Progenitor cell of endocrine pancreas (in vitro differentiated cells): ENCODE data around the gene HIVEP3. TPM values are rescaled to one million over a fixed set of nuclear protein-coding genes. Genes with fewer than 3 reads are reported as not detected.

Source experiments
- DNase-seq: peaks from one replicate; pipeline ENCODE4 v3.0.0; 2021; ENCODE audit warnings: low spot score; ENCODE audit not compliant: unreplicated experiment
- H3K27ac Mint-ChIP-seq: 2 replicates; pipeline ENCODE4 v1.8.0; 2021; ENCODE audit warnings: mild to moderate bottlenecking, moderate library complexity, mixed read lengths
- H3K27me3 Mint-ChIP-seq: 2 replicates; pipeline ENCODE4 v1.8.0; 2021; ENCODE audit warnings: mixed read lengths
- H3K36me3 Mint-ChIP-seq: 2 replicates; pipeline ENCODE4 v1.8.0; 2022; ENCODE audit warnings: mixed read lengths; ENCODE audit not compliant: insufficient read depth
- H3K4me1 Mint-ChIP-seq: 2 replicates; pipeline ENCODE4 v1.8.0; 2021; ENCODE audit warnings: low read depth, mixed read lengths
- H3K4me3 Mint-ChIP-seq: 2 replicates; pipeline ENCODE4 v1.8.0; 2021; ENCODE audit warnings: low read depth, mild to moderate bottlenecking, moderate library complexity, mixed read lengths
- H3K9me3 Mint-ChIP-seq: 2 replicates; pipeline ENCODE4 v1.8.0; 2021; ENCODE audit warnings: low read depth, mixed read lengths
- total RNA-seq: library from RNA; stranded (reverse); gene quantifications from 2 replicates; pipeline ENCODE4 v1.2.1, GENCODE V29; 2021
- TF ChIP-seq, protein P1 (sequence below): fragments of 200-600 bp; sonication (generic); IDR thresholded peaks from one replicate; pipeline ENCODE4 v1.5.0; 2021; ENCODE audit warnings: antibody characterized with exemption, mild to moderate bottlenecking; ENCODE audit not compliant: unreplicated experiment

The HIVEP3 gene
- total RNA-seq, 1 donor from 2014 or later = 1.1 TPM

- H3K27me3 Mint-ChIP-seq = peaks cover 49% of the 10 kb centered on the region
- H3K9me3 Mint-ChIP-seq = no peaks in the 10 kb centered on the region
- TF ChIP-seq, protein P1, sequence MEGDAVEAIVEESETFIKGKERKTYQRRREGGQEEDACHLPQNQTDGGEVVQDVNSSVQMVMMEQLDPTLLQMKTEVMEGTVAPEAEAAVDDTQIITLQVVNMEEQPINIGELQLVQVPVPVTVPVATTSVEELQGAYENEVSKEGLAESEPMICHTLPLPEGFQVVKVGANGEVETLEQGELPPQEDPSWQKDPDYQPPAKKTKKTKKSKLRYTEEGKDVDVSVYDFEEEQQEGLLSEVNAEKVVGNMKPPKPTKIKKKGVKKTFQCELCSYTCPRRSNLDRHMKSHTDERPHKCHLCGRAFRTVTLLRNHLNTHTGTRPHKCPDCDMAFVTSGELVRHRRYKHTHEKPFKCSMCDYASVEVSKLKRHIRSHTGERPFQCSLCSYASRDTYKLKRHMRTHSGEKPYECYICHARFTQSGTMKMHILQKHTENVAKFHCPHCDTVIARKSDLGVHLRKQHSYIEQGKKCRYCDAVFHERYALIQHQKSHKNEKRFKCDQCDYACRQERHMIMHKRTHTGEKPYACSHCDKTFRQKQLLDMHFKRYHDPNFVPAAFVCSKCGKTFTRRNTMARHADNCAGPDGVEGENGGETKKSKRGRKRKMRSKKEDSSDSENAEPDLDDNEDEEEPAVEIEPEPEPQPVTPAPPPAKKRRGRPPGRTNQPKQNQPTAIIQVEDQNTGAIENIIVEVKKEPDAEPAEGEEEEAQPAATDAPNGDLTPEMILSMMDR = no peak
- no peaks in the 10 kb centered on the region for H3K4me1 Mint-ChIP-seq
- DNase-seq = no peak
- no peak overlapping the region for H3K4me3 Mint-ChIP-seq
- H3K36me3 Mint-ChIP-seq = no peaks in the 10 kb centered on the region
- no peak overlapping the region for H3K27ac Mint-ChIP-seq
These were observed 352.3 kb downstream of the HIVEP3 start for GRCh38 chr1:41566274-41566885.

DNA sequence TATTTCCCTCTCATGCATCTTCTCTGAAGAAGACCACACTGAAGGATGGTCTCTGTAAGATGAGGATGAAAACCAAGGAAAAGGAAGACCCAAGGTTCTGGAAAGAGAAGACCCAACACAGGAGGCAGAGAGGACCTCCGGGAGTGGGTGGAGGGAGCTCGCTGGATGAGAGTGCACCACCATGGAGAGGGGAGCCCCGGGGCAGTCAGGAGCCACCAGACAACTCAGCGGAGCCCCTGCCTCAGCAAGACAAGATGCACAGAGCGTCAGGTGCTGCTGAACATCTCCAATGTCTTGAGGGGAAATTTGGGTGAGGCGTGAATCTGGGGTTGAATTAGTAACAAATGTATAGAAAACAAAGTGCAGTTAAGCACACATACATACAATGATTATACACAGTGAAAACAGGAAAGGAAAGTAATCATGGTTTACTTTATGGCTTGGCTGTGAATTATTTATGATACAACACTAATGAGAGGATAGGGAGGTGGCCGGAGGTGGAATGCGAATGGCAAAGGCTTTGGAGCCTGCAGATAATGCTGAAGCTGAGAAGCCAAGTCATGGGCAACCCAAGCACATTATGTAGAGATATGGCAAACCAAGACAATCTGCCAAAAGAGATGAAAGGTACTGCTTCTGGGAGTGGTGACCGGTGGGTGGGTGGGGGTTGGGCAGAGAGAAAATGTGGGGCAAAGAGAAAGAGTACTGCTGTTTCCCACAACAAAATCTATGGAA is 353.8 kb downstream of the HIVEP3 start:
- H3K36me3 Mint-ChIP-seq = no peaks in the 10 kb centered on the region
- no peak for DNase-seq
- H3K27ac Mint-ChIP-seq = no peak overlapping the region
- peaks cover 45% of the 10 kb centered on the region for H3K27me3 Mint-ChIP-seq
- H3K4me3 Mint-ChIP-seq = no peak overlapping the region
- no peaks in the 10 kb centered on the region for H3K9me3 Mint-ChIP-seq
- H3K4me1 Mint-ChIP-seq = no peaks in the 10 kb centered on the region
- TF ChIP-seq, protein P1 = no peak

GRCh38 chr1:41562328-41562727 is 356.4 kb downstream of the HIVEP3 start:
- Mint-ChIP-seq H3K4me3 (no peak overlapping the region), H3K4me1 (no peaks in the 10 kb centered on the region), H3K27me3 (peaks cover 35% of the 10 kb centered on the region), H3K9me3 (no peaks in the 10 kb centered on the region), H3K36me3 (no peaks in the 10 kb centered on the region), H3K27ac (no peak overlapping the region)
- DNase-seq = no peak
- TF ChIP-seq, protein P1 = no peak

DNA sequence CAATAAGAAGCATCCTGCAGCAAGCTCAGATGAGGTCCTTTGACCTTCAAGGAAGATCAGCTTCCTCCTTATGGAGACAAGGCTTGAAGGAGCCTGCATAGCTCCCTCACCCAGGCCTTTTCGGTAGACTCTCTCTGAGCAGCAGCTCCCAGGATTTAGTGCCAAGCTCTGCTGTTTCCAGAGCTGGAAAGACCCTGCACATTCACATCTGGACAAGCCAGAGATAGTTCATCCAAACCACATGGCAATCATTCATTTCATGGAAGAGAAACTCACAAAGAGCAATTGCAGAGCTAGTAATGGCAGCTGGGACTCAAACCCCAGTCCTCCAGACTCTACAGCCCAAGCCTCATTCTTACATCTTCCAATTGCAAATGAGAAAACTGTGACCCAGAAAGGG is 357.8 kb downstream of the HIVEP3 start:
- Mint-ChIP-seq H3K4me3 (no peak overlapping the region), H3K27ac (no peak overlapping the region), H3K36me3 (no peaks in the 10 kb centered on the region), H3K4me1 (no peaks in the 10 kb centered on the region), H3K9me3 (no peaks in the 10 kb centered on the region), H3K27me3 (peaks cover 28% of the 10 kb centered on the region)
- TF ChIP-seq, protein P1 = no peak
- no peak for DNase-seq

- Mint-ChIP-seq H3K27me3 (peaks cover 28% of the 10 kb centered on the region), H3K9me3 (peaks cover 3% of the 10 kb centered on the region), H3K4me3 (no peak overlapping the region), H3K27ac (no peak overlapping the region), H3K4me1 (no peaks in the 10 kb centered on the region), H3K36me3 (peaks cover 2% of the 10 kb centered on the region)
- no peak for DNase-seq
- TF ChIP-seq, protein P1 = no peak
These were observed 358.2 kb downstream of the HIVEP3 start for GRCh38 chr1:41560496-41560895.
